Measurements from ENCODE around the gene METTL9.

Gene METTL9

GRCh38 chr16:21613361-21613760 lies 14.0 kb downstream of the METTL9 start:
- Histone ChIP-seq H3K9ac (ENCODE audit: low read length) (no peak overlapping the region), H3K27me3 (ENCODE audit: control insufficient read depth in 1 of 2, insufficient read depth in 2 of 2, low read length in 2 of 2) (no peaks in the 10 kb centered on the region), H3K36me3 (ENCODE audit: insufficient read depth, low read length) (peaks cover 7% of the 10 kb centered on the region), H3K4me1 (ENCODE audit: insufficient read depth, low read length) (peaks cover 22% of the 10 kb centered on the region), H3K4me3 (ENCODE audit: low read depth in 1 of 2, low read length in 2 of 2) (no peak overlapping the region), H3K9me3 (ENCODE audit: low read length) (no peaks in the 10 kb centered on the region), H3K27ac (ENCODE audit: low read depth, low read length) (no peak overlapping the region)

- Histone ChIP-seq H3K4me1 (ENCODE audit: insufficient read depth, low read length) (peaks cover 22% of the 10 kb centered on the region), H3K9me3 (ENCODE audit: low read length) (no peaks in the 10 kb centered on the region), H3K27me3 (ENCODE audit: control insufficient read depth in 1 of 2, insufficient read depth in 2 of 2, low read length in 2 of 2) (no peaks in the 10 kb centered on the region), H3K27ac (ENCODE audit: low read depth, low read length) (no peak overlapping the region), H3K9ac (ENCODE audit: low read length) (no peak overlapping the region), H3K4me3 (ENCODE audit: low read depth in 1 of 2, low read length in 2 of 2) (no peak overlapping the region), H3K36me3 (ENCODE audit: insufficient read depth, low read length) (peaks cover 7% of the 10 kb centered on the region)
These were observed 14.4 kb downstream of the METTL9 start for GRCh38 chr16:21613781-21614180.

GRCh38 chr16:21614896-21615295 lies 15.5 kb downstream of the METTL9 start:
- H3K9ac ChIP-seq (ENCODE audit: low read length): no peak overlapping the region
- H3K4me3 ChIP-seq (ENCODE audit: low read depth in 1 of 2, low read length in 2 of 2): no peak overlapping the region
- H3K27me3 ChIP-seq (ENCODE audit: control insufficient read depth in 1 of 2, insufficient read depth in 2 of 2, low read length in 2 of 2): no peaks in the 10 kb centered on the region
- H3K9me3 ChIP-seq (ENCODE audit: low read length): no peaks in the 10 kb centered on the region
- H3K4me1 ChIP-seq (ENCODE audit: insufficient read depth, low read length): peaks cover 22% of the 10 kb centered on the region
- H3K36me3 ChIP-seq (ENCODE audit: insufficient read depth, low read length): peaks cover 7% of the 10 kb centered on the region
- no peak overlapping the region for H3K27ac ChIP-seq (ENCODE audit: low read depth, low read length)

GRCh38 chr16:21617607-21618006 lies 18.2 kb downstream of the METTL9 start:
- Histone ChIP-seq H3K9ac (ENCODE audit: low read length) (no peak overlapping the region), H3K27ac (ENCODE audit: low read depth, low read length) (no peak overlapping the region), H3K27me3 (ENCODE audit: control insufficient read depth in 1 of 2, insufficient read depth in 2 of 2, low read length in 2 of 2) (no peaks in the 10 kb centered on the region), H3K36me3 (ENCODE audit: insufficient read depth, low read length) (peaks cover 7% of the 10 kb centered on the region), H3K4me3 (ENCODE audit: low read depth in 1 of 2, low read length in 2 of 2) (no peak overlapping the region), H3K9me3 (ENCODE audit: low read length) (no peaks in the 10 kb centered on the region), H3K4me1 (ENCODE audit: insufficient read depth, low read length) (no peaks in the 10 kb centered on the region)

- Histone ChIP-seq H3K4me1 (ENCODE audit: insufficient read depth, low read length) (no peaks in the 10 kb centered on the region), H3K27me3 (ENCODE audit: control insufficient read depth in 1 of 2, insufficient read depth in 2 of 2, low read length in 2 of 2) (no peaks in the 10 kb centered on the region), H3K9me3 (ENCODE audit: low read length) (no peaks in the 10 kb centered on the region), H3K36me3 (ENCODE audit: insufficient read depth, low read length) (peaks cover 7% of the 10 kb centered on the region), H3K4me3 (ENCODE audit: low read depth in 1 of 2, low read length in 2 of 2) (no peak overlapping the region), H3K9ac (ENCODE audit: low read length) (no peak overlapping the region), H3K27ac (ENCODE audit: low read depth, low read length) (no peak overlapping the region)
These were observed 18.9 kb downstream of the METTL9 start for GRCh38 chr16:21618281-21618680.

GRCh38 chr16:21619765-21620425 lies 20.5 kb downstream of the METTL9 start:
- Histone ChIP-seq H3K9me3 (ENCODE audit: low read length) (no peaks in the 10 kb centered on the region), H3K27ac (ENCODE audit: low read depth, low read length) (no peak overlapping the region), H3K27me3 (ENCODE audit: control insufficient read depth in 1 of 2, insufficient read depth in 2 of 2, low read length in 2 of 2) (no peaks in the 10 kb centered on the region), H3K4me3 (ENCODE audit: low read depth in 1 of 2, low read length in 2 of 2) (no peak overlapping the region), H3K4me1 (ENCODE audit: insufficient read depth, low read length) (no peaks in the 10 kb centered on the region), H3K9ac (ENCODE audit: low read length) (no peak overlapping the region), H3K36me3 (ENCODE audit: insufficient read depth, low read length) (peaks cover 10% of the 10 kb centered on the region)

- no peak overlapping the region for H3K9ac ChIP-seq (ENCODE audit: low read length)
- peaks cover 17% of the 10 kb centered on the region for H3K36me3 ChIP-seq (ENCODE audit: insufficient read depth, low read length)
- H3K4me1 ChIP-seq (ENCODE audit: insufficient read depth, low read length): no peaks in the 10 kb centered on the region
- H3K27me3 ChIP-seq (ENCODE audit: control insufficient read depth in 1 of 2, insufficient read depth in 2 of 2, low read length in 2 of 2): no peaks in the 10 kb centered on the region
- H3K9me3 ChIP-seq (ENCODE audit: low read length): no peaks in the 10 kb centered on the region
- no peak overlapping the region for H3K27ac ChIP-seq (ENCODE audit: low read depth, low read length)
- H3K4me3 ChIP-seq (ENCODE audit: low read depth in 1 of 2, low read length in 2 of 2): no peak overlapping the region
These were observed 21.2 kb downstream of the METTL9 start for GRCh38 chr16:21620592-21620991.

- Histone ChIP-seq H3K27ac (ENCODE audit: low read depth, low read length) (no peak overlapping the region), H3K4me3 (ENCODE audit: low read depth in 1 of 2, low read length in 2 of 2) (no peak overlapping the region), H3K9ac (ENCODE audit: low read length) (no peak overlapping the region), H3K27me3 (ENCODE audit: control insufficient read depth in 1 of 2, insufficient read depth in 2 of 2, low read length in 2 of 2) (no peaks in the 10 kb centered on the region), H3K36me3 (ENCODE audit: insufficient read depth, low read length) (peaks cover 12% of the 10 kb centered on the region), H3K4me1 (ENCODE audit: insufficient read depth, low read length) (peaks cover 10% of the 10 kb centered on the region), H3K9me3 (ENCODE audit: low read length) (no peaks in the 10 kb centered on the region)
These were observed 23.2 kb downstream of the METTL9 start for GRCh38 chr16:21622545-21622944.

- Histone ChIP-seq H3K9ac (ENCODE audit: low read length) (no peak overlapping the region), H3K4me1 (ENCODE audit: insufficient read depth, low read length) (peaks cover 10% of the 10 kb centered on the region), H3K36me3 (ENCODE audit: insufficient read depth, low read length) (peaks cover 22% of the 10 kb centered on the region), H3K9me3 (ENCODE audit: low read length) (no peaks in the 10 kb centered on the region), H3K27ac (ENCODE audit: low read depth, low read length) (no peak overlapping the region), H3K27me3 (ENCODE audit: control insufficient read depth in 1 of 2, insufficient read depth in 2 of 2, low read length in 2 of 2) (no peaks in the 10 kb centered on the region), H3K4me3 (ENCODE audit: low read depth in 1 of 2, low read length in 2 of 2) (no peak overlapping the region)
These were observed 25.6 kb downstream of the METTL9 start for GRCh38 chr16:21625026-21625425.

- no peaks in the 10 kb centered on the region for H3K27me3 ChIP-seq (ENCODE audit: control insufficient read depth in 1 of 2, insufficient read depth in 2 of 2, low read length in 2 of 2)
- peaks cover 10% of the 10 kb centered on the region for H3K4me1 ChIP-seq (ENCODE audit: insufficient read depth, low read length)
- no peak overlapping the region for H3K9ac ChIP-seq (ENCODE audit: low read length)
- no peak overlapping the region for H3K27ac ChIP-seq (ENCODE audit: low read depth, low read length)
- no peaks in the 10 kb centered on the region for H3K9me3 ChIP-seq (ENCODE audit: low read length)
- H3K4me3 ChIP-seq (ENCODE audit: low read depth in 1 of 2, low read length in 2 of 2): peak overlapping the region in 1 of 2 donors; percentile 35
- H3K36me3 ChIP-seq (ENCODE audit: insufficient read depth, low read length): peaks cover 24% of the 10 kb centered on the region
These were observed 27.4 kb downstream of the METTL9 start for GRCh38 chr16:21626659-21627277.

GRCh38 chr16:21628121-21628726 lies 28.8 kb downstream of the METTL9 start:
- Histone ChIP-seq H3K27ac (ENCODE audit: low read depth, low read length) (no peak overlapping the region), H3K36me3 (ENCODE audit: insufficient read depth, low read length) (peaks cover 24% of the 10 kb centered on the region), H3K9ac (ENCODE audit: low read length) (no peak overlapping the region), H3K4me1 (ENCODE audit: insufficient read depth, low read length) (peaks cover 10% of the 10 kb centered on the region), H3K9me3 (ENCODE audit: low read length) (no peaks in the 10 kb centered on the region), H3K4me3 (ENCODE audit: low read depth in 1 of 2, low read length in 2 of 2) (no peak overlapping the region), H3K27me3 (ENCODE audit: control insufficient read depth in 1 of 2, insufficient read depth in 2 of 2, low read length in 2 of 2) (no peaks in the 10 kb centered on the region)
